Measurements from ENCODE around the gene LDLRAD4.

The LDLRAD4 gene

DNA sequence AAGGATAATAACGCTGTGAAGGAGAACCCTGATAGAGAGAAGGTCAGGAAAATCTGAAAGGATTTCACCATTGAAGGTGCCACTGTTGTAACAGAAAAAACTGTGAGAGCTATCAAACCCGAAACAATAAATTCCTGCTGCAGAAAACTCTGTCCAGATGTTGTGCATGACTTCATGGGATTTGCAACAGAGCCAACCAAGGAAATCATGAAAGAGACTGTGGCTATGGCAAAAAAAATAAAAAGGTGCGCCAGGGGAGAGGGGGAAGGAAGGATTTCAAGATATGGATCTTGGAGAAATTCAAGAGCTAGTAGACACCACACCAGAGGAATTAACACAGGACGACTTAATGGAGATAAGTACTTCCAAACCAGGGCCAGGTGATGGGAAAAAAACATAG lies 88.0 kb downstream of the LDLRAD4 start:
- TF ChIP-seq PPARA (CRISPR knock-in tag; IDR thresholded peaks at IDR 0.05; ENCODE audit: borderline replicate concordance) (no peak), ZC3H10 (CRISPR knock-in tag; IDR thresholded peaks at IDR 0.05) (no peak), ZNF70 (CRISPR knock-in tag; IDR thresholded peaks at IDR 0.05) (no peak), ZNF8 (CRISPR knock-in tag; IDR thresholded peaks at IDR 0.05) (no peak), BACH2 (CRISPR knock-in tag; IDR thresholded peaks at IDR 0.05; ENCODE audit: borderline replicate concordance) (no peak), TOX (CRISPR knock-in tag; IDR thresholded peaks at IDR 0.05; ENCODE audit: borderline replicate concordance) (no peak), RARB (CRISPR knock-in tag; IDR thresholded peaks at IDR 0.05) (no peak)

GRCh38 chr18:13308369-13308768 lies 89.8 kb downstream of the LDLRAD4 start:
- no peak for ATAC-seq
- TF ChIP-seq, protein P1, sequence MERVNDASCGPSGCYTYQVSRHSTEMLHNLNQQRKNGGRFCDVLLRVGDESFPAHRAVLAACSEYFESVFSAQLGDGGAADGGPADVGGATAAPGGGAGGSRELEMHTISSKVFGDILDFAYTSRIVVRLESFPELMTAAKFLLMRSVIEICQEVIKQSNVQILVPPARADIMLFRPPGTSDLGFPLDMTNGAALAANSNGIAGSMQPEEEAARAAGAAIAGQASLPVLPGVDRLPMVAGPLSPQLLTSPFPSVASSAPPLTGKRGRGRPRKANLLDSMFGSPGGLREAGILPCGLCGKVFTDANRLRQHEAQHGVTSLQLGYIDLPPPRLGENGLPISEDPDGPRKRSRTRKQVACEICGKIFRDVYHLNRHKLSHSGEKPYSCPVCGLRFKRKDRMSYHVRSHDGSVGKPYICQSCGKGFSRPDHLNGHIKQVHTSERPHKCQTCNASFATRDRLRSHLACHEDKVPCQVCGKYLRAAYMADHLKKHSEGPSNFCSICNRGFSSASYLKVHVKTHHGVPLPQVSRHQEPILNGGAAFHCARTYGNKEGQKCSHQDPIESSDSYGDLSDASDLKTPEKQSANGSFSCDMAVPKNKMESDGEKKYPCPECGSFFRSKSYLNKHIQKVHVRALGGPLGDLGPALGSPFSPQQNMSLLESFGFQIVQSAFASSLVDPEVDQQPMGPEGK (CRISPR knock-in tag; IDR thresholded peaks at IDR 0.05; ENCODE audit: borderline replicate concordance) = no peak
- TF ChIP-seq RARB (CRISPR knock-in tag; IDR thresholded peaks at IDR 0.05) (no peak), ZNF70 (CRISPR knock-in tag; IDR thresholded peaks at IDR 0.05) (no peak), ZFP3 (CRISPR knock-in tag; IDR thresholded peaks at IDR 0.05) (no peak), ISL1 (CRISPR knock-in tag; IDR thresholded peaks at IDR 0.05) (no peak), PPARA (CRISPR knock-in tag; IDR thresholded peaks at IDR 0.05; ENCODE audit: borderline replicate concordance) (no peak), OSR1 (CRISPR knock-in tag; IDR thresholded peaks at IDR 0.05) (no peak), ZNF565 (CRISPR knock-in tag; conservative IDR thresholded peaks at IDR 0.05; ENCODE audit: low read depth) (no peak), CSRNP3 (CRISPR knock-in tag; IDR thresholded peaks at IDR 0.05) (no peak)

More for the DNA sequence above, 88.0 kb downstream of the LDLRAD4 start:
- no peak for ATAC-seq

DNA sequence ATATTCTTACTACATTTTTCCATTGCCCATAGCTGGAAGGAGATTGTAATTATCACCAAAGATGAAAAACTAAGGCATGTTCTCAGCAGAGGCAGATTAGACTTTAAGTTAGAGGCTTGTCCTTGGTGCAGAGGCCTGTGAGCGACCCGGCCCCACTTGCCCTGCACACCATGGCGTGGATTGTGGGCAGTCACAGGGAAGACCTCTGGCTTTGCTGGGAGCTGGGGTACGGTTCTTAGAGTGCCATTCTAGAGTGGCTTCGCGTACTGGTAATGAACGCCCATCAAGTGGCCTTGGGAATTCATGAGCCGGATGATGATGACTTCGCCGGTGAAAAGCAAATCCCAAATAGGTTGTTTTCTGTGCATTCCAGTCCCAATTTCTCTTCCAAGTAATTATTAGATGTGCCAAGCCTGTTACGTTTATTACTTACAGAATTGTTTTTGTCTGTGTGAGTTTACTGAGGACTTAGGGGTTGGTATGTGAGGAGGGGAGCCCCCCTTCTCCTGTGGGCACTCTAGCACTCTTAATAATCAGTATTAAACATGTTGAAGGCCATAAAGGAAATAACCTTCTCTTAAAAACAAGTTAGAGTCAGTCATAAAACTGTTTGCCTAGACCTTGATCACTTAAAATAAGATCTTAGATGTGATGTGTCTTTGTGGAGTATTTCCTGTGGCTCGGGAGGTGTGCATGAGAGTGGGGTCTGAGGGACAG lies 90.6 kb downstream of the LDLRAD4 start:
- ATAC-seq = no peak
- no peak for TF ChIP-seq OSR1 (CRISPR knock-in tag; IDR thresholded peaks at IDR 0.05)
- no peak for TF ChIP-seq PPARA (CRISPR knock-in tag; IDR thresholded peaks at IDR 0.05; ENCODE audit: borderline replicate concordance)
- no peak for TF ChIP-seq TCF4 (CRISPR knock-in tag; IDR thresholded peaks at IDR 0.05; ENCODE audit: borderline replicate concordance)
- TF ChIP-seq ZC3H10 (CRISPR knock-in tag; IDR thresholded peaks at IDR 0.05) = no peak
- no peak for TF ChIP-seq TSHZ2 (CRISPR knock-in tag; IDR thresholded peaks at IDR 0.05)
- TF ChIP-seq ARNTL (CRISPR knock-in tag; IDR thresholded peaks at IDR 0.05; ENCODE audit: borderline replicate concordance, low read depth) = no peak
- TF ChIP-seq ZFP30 (CRISPR knock-in tag; IDR thresholded peaks at IDR 0.05) = no peak
- no peak for TF ChIP-seq ISL1 (CRISPR knock-in tag; IDR thresholded peaks at IDR 0.05)
- TF ChIP-seq CSRNP3 (CRISPR knock-in tag; IDR thresholded peaks at IDR 0.05) = no peak
- TF ChIP-seq RARB (CRISPR knock-in tag; IDR thresholded peaks at IDR 0.05) = no peak
- TF ChIP-seq POU6F1 (CRISPR knock-in tag; IDR thresholded peaks at IDR 0.05; ENCODE audit: borderline replicate concordance, low read depth) = no peak
- TF ChIP-seq CSDC2 (CRISPR knock-in tag; IDR thresholded peaks at IDR 0.05) = no peak
- TF ChIP-seq GLIS3 (CRISPR knock-in tag; IDR thresholded peaks at IDR 0.05) = no peak
- TF ChIP-seq ZFP3 (CRISPR knock-in tag; IDR thresholded peaks at IDR 0.05) = no peak
- TF ChIP-seq ZNF70 (CRISPR knock-in tag; IDR thresholded peaks at IDR 0.05) = no peak
- TF ChIP-seq TOX (CRISPR knock-in tag; IDR thresholded peaks at IDR 0.05; ENCODE audit: borderline replicate concordance) = no peak

Data from SK-N-SH treated with all-trans-retinoic acid at 6 μM for 48 hours (cell line).